OCI-LY1 (cell line): ENCODE data around the gene CENPC.

Source experiments
- H2AFZ ChIP-seq: fragments of 200-600 bp; sonication (generic), shearing (Covaris generic); 2 replicates; pipeline ENCODE4 v1.6.0; 2014; ENCODE audit warnings: antibody characterized with exemption, mild to moderate bottlenecking, low read length
- H3F3A ChIP-seq: fragments of 200-600 bp; sonication (generic), shearing (Covaris generic); 2 replicates; pipeline ENCODE4 v1.6.0; 2014; ENCODE audit warnings: mild to moderate bottlenecking, antibody characterized with exemption, low read length, moderate library complexity; ENCODE audit not compliant: insufficient read depth
- H3K27ac ChIP-seq: fragments of 200-600 bp; sonication (generic); 2 replicates; pipeline ENCODE4 v1.5.1; 2014; ENCODE audit warnings: low read length, mixed run types, mild to moderate bottlenecking, low read depth; ENCODE audit not compliant: poor library complexity, severe bottlenecking
- H3K27me3 ChIP-seq: fragments of 200-600 bp; sonication (generic); 2 replicates; pipeline ENCODE4 v1.6.0; 2014; ENCODE audit warnings: antibody characterized with exemption, mild to moderate bottlenecking, low read length, moderate library complexity; ENCODE audit not compliant: insufficient read depth
- H3K36me3 ChIP-seq: fragments of 200-600 bp; sonication (generic); 2 replicates; pipeline ENCODE4 v1.6.1; 2014; ENCODE audit warnings: mild to moderate bottlenecking, antibody characterized with exemption, low read length, moderate library complexity, mixed read lengths; ENCODE audit not compliant: insufficient read depth
- H3K4me1 ChIP-seq: fragments of 200-600 bp; sonication (generic); 2 replicates; pipeline ENCODE4 v1.5.1; 2014; ENCODE audit warnings: mild to moderate bottlenecking, low read length, moderate library complexity; ENCODE audit not compliant: insufficient read depth, severe bottlenecking
- H3K4me2 ChIP-seq: fragments of 200-600 bp; sonication (generic), shearing (Covaris generic); 2 replicates; pipeline ENCODE4 v1.6.1; 2014; ENCODE audit warnings: low read length
- H3K4me3 ChIP-seq: fragments of 200-600 bp; sonication (generic); 2 replicates; pipeline ENCODE4 v1.5.1; 2014; ENCODE audit warnings: low read length, low read depth, mild to moderate bottlenecking, mixed read lengths; ENCODE audit not compliant: poor library complexity, severe bottlenecking
- H3K79me2 ChIP-seq: fragments of 200-600 bp; shearing (Covaris generic); 2 replicates; pipeline ENCODE4 v1.6.1; 2016; ENCODE audit warnings: mixed run types, low read length, mixed read lengths; ENCODE audit not compliant: insufficient read depth
- H3K9ac ChIP-seq: fragments of 200-600 bp; sonication (generic), shearing (Covaris generic); 2 replicates; pipeline ENCODE4 v1.6.1; 2014; ENCODE audit warnings: mild to moderate bottlenecking, low read length, mixed read lengths
- H3K9me2 ChIP-seq: fragments of 200-600 bp; sonication (generic), shearing (Covaris generic); 2 replicates; pipeline ENCODE4 v1.6.1; 2014; ENCODE audit warnings: low read depth, mild to moderate bottlenecking, low read length, mixed read lengths
- H3K9me3 ChIP-seq: fragments of 200-600 bp; shearing (Covaris generic); 2 replicates; pipeline ENCODE4 v1.6.1; 2014; ENCODE audit warnings: low read length, mixed read lengths
- H4K20me1 ChIP-seq: fragments of 200-600 bp; sonication (generic), shearing (Covaris generic); 2 replicates; pipeline ENCODE4 v1.6.0; 2016; ENCODE audit warnings: mild to moderate bottlenecking, low read length; ENCODE audit not compliant: insufficient read depth
- CTCF ChIP-seq: fragments of 200-600 bp; sonication (generic), shearing (Covaris generic); IDR thresholded peaks from 2 replicates; pipeline ENCODE4 v1.5.1; 2017; ENCODE audit warnings: mild to moderate bottlenecking, antibody characterized with exemption, low read length, moderate library complexity, mixed read lengths
- EZH2 ChIP-seq: fragments of 200-600 bp; sonication (generic), shearing (Covaris generic); IDR thresholded peaks from 2 replicates; pipeline ENCODE4 v1.8.0; 2017; ENCODE audit warnings: borderline replicate concordance, mixed run types, mild to moderate bottlenecking, antibody characterized with exemption, low read length, moderate library complexity, mixed read lengths

The CENPC gene

DNA sequence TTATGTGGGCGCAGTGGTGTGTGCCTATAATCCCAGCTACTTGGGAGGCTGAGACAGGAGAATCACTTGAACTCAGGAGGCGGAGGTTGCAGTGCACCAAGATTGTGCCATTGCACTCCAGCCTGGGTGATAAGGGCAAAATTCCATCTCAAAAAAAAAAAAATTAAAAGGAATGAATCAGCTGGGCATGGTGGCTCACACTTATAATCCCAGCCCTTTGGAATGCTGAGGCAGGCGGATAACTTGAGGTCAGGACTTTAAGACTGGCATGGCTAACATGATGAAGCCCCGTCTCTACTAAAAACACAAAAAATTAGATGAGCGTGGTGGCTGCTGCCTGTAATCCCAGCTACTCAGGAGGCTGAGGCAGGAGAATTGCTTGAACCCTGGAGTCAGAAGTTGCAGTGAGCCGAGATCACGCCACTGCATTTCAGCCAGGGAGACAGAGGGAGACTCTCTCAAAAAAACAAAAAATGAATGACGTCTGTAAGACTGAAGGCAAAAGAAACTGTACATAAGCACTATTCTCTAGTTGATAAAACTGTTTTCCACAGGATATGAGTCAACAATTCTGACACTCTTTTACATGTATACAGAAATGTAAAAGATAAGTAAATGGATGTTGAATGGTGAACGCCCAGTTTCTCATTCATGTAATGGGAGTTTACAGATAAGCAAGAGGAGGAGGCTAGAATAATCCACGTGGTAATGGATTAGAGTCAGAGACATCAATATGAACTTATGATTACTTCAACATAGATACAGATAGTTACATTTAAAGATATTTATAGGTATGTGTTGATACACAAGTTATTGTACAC is 22.2 kb downstream of the CENPC start:
- no peaks in the 10 kb centered on the region for H3F3A ChIP-seq
- H3K4me2 ChIP-seq: no peak overlapping the region
- H2AFZ ChIP-seq: no peak overlapping the region
- H3K9me3 ChIP-seq: no peaks in the 10 kb centered on the region
- no peaks in the 10 kb centered on the region for H3K4me1 ChIP-seq
- no peak overlapping the region for H3K4me3 ChIP-seq
- H3K79me2 ChIP-seq: peaks cover 53% of the 10 kb centered on the region
- H3K9me2 ChIP-seq: no peaks in the 10 kb centered on the region
- no peak overlapping the region for H3K9ac ChIP-seq
- no peaks in the 10 kb centered on the region for H3K27me3 ChIP-seq
- H4K20me1 ChIP-seq: no peaks in the 10 kb centered on the region
- peaks cover 61% of the 10 kb centered on the region for H3K36me3 ChIP-seq
- TF ChIP-seq EZH2 (no peak), CTCF (no peak)
- H3K27ac ChIP-seq: no peak overlapping the region

GRCh38 chr4:67522230-67522629 is 23.1 kb downstream of the CENPC start:
- no peak overlapping the region for H3K4me3 ChIP-seq
- no peak overlapping the region for H3K4me2 ChIP-seq
- H3K4me1 ChIP-seq: no peaks in the 10 kb centered on the region
- no peak overlapping the region for H3K27ac ChIP-seq
- no peaks in the 10 kb centered on the region for H3K9me2 ChIP-seq
- no peaks in the 10 kb centered on the region for H4K20me1 ChIP-seq
- no peaks in the 10 kb centered on the region for H3K27me3 ChIP-seq
- no peak overlapping the region for H3K9ac ChIP-seq
- TF ChIP-seq CTCF: no peak
- TF ChIP-seq EZH2: no peak
- peaks cover 60% of the 10 kb centered on the region for H3K36me3 ChIP-seq
- peaks cover 44% of the 10 kb centered on the region for H3K79me2 ChIP-seq
- no peak overlapping the region for H2AFZ ChIP-seq
- no peaks in the 10 kb centered on the region for H3K9me3 ChIP-seq
- no peaks in the 10 kb centered on the region for H3F3A ChIP-seq

- Histone ChIP-seq H4K20me1 (no peaks in the 10 kb centered on the region), H2AFZ (no peak overlapping the region), H3K4me2 (no peak overlapping the region), H3K9me2 (no peaks in the 10 kb centered on the region), H3K9me3 (no peaks in the 10 kb centered on the region), H3K4me3 (no peak overlapping the region), H3K36me3 (peaks cover 60% of the 10 kb centered on the region), H3F3A (no peaks in the 10 kb centered on the region), H3K79me2 (peaks cover 37% of the 10 kb centered on the region), H3K27me3 (no peaks in the 10 kb centered on the region), H3K9ac (no peak overlapping the region), H3K4me1 (no peaks in the 10 kb centered on the region), H3K27ac (no peak overlapping the region)
- TF ChIP-seq CTCF: no peak
- TF ChIP-seq EZH2: no peak
These were observed 23.8 kb downstream of the CENPC start for GRCh38 chr4:67521506-67521905.
